H4 (cell line): ENCODE data around the gene SRGAP3. TPM values are rescaled to one million over a fixed set of nuclear protein-coding genes. Genes with fewer than 3 reads are reported as not detected.

ENCODE experiments used
- DNase-seq: peaks from one replicate; pipeline ENCODE4 v3.0.0-alpha.2; 2015; ENCODE audit warnings: low spot score
- total RNA-seq: library from RNA; depleted of rRNA; stranded (reverse); fragments of >200 nt; shearing (Covaris generic); gene quantifications from 2 replicates; pipeline ENCODE4 v1.2.3, GENCODE V29; 2014

SRGAP3 gene
- total RNA-seq, 1 experiment from 2014 or later, result 1.8 TPM

DNA sequence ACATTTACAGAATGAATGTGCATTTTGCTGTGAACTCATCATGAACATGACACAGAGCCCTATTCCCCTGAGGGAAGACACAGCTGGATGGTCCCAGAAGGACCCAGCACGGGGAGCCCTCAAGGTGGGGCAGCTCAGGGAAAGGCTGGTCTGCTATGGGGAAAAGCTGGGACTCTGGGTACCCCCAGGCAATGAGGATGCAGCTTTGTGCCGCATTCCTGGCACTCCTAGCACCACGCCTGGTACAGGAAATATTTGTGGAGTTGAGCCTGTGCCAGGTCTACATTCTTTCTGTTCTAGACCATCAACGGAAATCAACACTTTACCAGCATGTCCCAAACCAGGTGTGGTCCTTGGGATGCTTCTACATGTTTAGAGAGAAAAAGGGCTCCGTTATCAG lies 74.0 kb downstream of the SRGAP3 start:
- peak; percentile 31 for DNase-seq

GRCh38 chr3:9173445-9173844 lies 76.0 kb downstream of the SRGAP3 start:
- no peak for DNase-seq

- peak; percentile 25 for DNase-seq
Measured at GRCh38 chr3:9172851-9173321, 76.6 kb downstream of the SRGAP3 start.

DNA sequence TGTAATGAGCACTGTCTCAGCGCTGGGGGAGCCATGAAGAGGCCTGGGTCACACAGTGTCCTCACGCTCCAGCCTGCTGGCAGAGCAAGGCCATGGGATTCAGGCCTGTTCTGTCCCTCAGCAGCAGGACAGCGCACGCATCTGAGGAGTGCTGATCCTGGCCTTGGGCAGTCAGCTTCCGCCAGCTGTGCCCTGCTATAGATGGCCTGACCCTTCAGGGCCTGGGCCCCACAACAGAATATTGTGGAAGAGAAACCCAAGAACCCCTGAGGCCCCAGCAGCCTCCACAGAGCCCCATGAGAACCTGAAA lies 78.6 kb downstream of the SRGAP3 start:
- no peak for DNase-seq

- DNase-seq, result no peak
Measured at GRCh38 chr3:9169956-9170850, 79.2 kb downstream of the SRGAP3 start.

GRCh38 chr3:9169326-9169725 lies 80.1 kb downstream of the SRGAP3 start:
- DNase-seq, result no peak

GRCh38 chr3:9168241-9168741 lies 81.2 kb downstream of the SRGAP3 start:
- DNase-seq, result no peak

DNA sequence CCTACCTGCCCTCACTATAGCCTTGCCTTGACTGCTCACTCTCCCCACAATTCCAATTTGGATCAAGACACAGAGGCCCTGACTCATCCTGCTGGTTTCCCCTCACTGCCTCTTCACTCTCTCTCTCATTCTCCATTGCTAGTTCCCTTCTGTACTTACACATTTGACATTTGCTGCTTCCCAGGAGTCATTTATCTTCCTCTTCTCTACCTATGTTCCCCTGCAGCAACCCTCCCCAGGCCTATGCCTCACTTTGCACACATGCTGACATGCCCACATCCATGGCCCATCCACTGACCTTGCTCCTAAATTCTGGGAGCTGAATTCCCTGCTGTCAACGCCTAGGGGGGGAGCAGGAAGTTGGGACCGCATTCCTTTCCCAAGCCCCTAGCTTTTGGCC lies 82.2 kb downstream of the SRGAP3 start:
- DNase-seq, result no peak

DNA sequence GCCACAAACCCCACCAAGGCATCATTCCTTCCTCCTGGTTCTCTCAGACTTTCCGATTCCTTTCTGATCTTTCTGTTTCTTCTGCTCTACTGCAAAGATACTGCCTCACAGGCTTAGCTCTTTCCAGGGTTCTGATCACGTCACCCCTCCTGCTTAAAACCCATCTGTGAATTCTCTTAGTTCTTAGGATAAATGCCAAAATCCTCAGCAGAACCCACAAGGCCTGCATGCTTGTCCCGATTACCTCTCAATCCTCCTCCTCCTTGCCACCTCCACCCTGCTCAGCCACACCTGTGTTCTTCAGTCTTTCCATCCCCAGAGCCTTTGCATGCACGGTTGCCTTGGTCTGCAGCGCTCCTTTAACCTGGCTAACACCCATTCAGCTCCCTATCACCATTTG lies 84.0 kb downstream of the SRGAP3 start:
- no peak for DNase-seq

DNA sequence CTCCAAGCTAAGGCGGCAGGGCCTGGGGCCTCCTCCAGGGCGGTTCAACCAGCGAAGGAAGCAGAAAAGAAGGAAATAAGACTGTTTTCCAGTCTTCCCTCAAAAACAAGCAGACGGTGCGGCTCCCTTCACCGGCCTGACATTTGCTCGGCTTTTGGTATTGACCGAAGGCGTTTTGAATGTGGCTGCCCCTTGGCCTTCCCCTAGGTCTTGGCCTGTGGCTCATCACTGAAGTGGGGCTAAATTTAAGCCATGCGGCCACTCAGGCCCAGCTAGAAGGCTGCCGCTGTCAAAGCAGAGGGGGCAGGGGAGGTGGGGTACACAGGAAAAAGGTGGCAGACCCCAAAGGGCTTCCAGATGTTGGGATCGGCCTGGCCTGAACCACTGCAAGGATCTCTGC lies 86.2 kb downstream of the SRGAP3 start:
- no peak for DNase-seq

DNA sequence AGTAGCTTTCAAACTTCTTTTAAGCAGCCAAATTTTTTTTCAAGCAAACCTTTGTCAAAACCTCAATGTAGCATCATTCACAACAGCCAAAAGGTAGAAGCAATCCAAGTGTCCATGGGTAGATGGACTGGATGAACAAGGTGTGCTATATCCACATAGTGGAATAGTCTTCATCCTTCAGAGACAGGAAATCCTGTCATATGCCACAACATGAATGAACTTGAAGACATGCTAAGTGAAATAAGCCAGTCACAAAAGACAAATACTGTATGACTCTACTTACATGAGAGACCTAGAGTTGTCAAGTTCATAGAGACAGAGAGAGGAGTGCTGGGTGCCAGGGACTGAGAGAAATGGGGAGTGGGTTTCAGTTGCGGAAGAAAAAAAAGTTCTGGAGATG lies 87.6 kb downstream of the SRGAP3 start:
- DNase-seq, result no peak

- no peak for DNase-seq
Measured at GRCh38 chr3:9161298-9161697, 88.1 kb downstream of the SRGAP3 start.

GRCh38 chr3:9158865-9159630 lies 90.4 kb downstream of the SRGAP3 start:
- no peak for DNase-seq

DNA sequence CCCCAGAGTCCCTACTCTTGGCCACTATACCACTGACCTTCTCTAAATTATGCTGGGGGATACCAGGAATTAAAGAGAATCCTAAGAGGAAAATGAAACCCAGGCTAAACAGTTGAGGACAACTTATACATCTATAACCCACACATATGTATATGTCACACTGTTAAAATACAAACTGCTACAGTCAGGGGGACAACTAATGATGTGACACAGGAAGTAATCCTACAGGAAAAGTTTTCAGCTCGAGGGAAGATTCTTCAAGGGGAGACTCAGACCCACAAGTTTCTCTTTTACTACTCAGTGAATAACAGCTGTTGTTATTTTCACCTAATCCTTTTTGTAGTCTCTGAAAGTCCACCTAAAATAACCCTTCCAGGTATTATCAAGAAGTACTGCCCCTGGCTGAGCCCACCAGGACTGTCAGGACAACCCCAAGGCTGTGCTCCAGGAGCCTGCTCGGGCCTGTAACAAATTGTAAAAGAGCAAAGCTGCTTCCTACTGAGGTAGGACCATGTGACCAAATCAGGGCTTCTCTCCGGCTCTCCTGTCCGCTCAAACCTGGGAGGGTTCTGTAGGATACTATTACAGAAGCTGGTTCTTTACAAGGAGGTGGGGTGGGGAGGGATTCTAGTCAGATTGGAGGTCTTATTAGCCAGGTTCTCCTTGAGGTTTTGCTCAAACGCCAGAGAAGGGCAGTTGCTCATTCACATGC lies 91.6 kb downstream of the SRGAP3 start:
- DNase-seq, result no peak

- DNase-seq, result no peak
Measured at GRCh38 chr3:9156604-9157003, 92.8 kb downstream of the SRGAP3 start.

- no peak for DNase-seq
Measured at GRCh38 chr3:9155028-9155427, 94.4 kb downstream of the SRGAP3 start.

- no peak for DNase-seq
Measured at GRCh38 chr3:9153904-9154619, 95.4 kb downstream of the SRGAP3 start.

- DNase-seq, result no peak
Measured at GRCh38 chr3:9151240-9151639, 98.2 kb downstream of the SRGAP3 start.

DNA sequence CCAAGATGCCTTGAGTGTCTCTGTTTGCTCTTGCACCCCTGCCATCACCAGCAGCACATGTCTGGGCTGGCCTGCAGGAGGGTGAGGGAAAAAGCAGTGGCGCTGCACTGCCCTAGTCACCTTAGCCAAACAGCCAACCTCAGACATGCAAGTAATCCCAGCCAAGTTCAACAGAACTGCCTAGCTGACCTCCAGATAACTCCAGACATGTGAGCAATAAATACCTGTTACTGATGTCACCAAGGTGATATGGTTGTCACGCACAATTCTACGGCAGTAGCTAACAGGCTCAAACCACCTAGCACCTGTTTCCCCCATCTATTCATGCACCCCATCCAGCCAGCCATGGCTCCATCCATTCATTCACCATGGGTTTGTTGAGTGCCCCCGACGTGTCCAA lies 99.9 kb downstream of the SRGAP3 start:
- no peak for DNase-seq

DNA sequence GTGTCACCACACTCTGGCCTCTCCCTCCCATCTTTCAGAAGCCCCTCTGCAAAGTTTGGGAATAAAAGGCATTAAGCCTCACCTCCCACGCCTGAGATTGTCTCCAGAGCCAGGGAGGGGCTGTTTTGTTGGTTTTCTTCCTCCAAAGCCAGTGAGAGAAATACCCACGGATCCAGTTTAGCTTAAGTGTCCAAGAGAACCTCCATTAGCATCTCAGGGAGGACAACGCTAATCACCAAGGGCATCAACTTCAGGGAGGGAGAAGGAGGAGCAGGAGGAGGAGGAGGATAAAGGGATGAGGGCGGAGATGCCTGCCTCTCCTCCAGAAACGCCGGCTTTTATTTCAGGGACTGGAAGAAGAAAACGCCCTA lies 101.6 kb downstream of the SRGAP3 start:
- no peak for DNase-seq

DNA sequence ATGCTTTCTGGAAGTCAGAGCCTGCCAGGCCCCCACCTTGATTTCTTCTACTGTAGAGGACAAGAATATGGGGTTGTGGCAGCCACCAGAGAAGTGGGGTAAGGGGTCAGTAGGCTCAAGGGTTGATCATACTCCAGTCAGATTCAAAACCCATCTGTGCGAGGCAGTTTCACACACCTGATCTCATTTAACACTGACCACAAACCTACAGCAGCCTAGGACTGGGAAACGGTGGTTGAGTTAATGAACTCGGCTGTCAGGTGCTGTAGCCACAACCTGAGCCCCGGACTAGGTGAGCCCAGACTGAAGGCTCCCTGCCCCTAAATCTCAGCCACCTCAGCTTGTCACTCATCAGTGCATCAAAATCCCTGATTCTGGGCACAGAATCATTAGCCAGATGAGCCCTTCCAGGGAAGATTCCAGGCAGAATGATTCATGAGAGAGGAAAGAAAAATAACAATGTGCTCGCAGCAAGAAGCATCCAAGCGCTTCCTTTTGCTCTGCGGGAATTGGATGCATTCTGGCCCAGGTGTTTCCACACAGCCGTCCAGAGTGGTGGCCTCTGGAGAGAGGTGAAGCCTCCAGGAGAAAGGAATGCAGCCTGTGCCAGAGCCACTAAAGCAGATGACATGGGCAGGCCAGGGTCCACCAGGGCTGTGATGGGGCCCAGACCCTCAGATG lies 102.1 kb downstream of the SRGAP3 start:
- DNase-seq, result no peak
